GM19395 (cell line): ENCODE data around the gene CTSA.
"Not testable (repeated sequence)": the region's sequence is repeated elsewhere in the genome, so short reads cannot be mapped to it uniquely, and the experiment has no call there.

ENCODE experiments used
- ATAC-seq: cut with Tn5 transposase; IDR thresholded peaks from one replicate; pipeline ENCODE4 v1.9.1; 2021; ENCODE audit warnings: mild to moderate bottlenecking, moderate library complexity; ENCODE audit not compliant: unreplicated experiment

CTSA gene

GRCh38 chr20:45863543-45864470, 27.3 kb upstream of the CTSA start:
- ATAC-seq = no peak

GRCh38 chr20:45866454-45866853, 24.7 kb upstream of the CTSA start:
- ATAC-seq = no peak

- no peak for ATAC-seq
Measured at GRCh38 chr20:45867136-45867818, 23.9 kb upstream of the CTSA start.

GRCh38 chr20:45867819-45868176, 23.3 kb upstream of the CTSA start:
- ATAC-seq = no peak

GRCh38 chr20:45872626-45873025, 18.5 kb upstream of the CTSA start:
- ATAC-seq = no peak

- no peak for ATAC-seq
Measured at GRCh38 chr20:45873409-45874103, 17.6 kb upstream of the CTSA start.

- ATAC-seq = not testable (repeated sequence)
Measured at GRCh38 chr20:45874104-45874481, 17.0 kb upstream of the CTSA start.

- no peak for ATAC-seq
Measured at GRCh38 chr20:45874576-45874975, 16.6 kb upstream of the CTSA start.

- no peak for ATAC-seq
Measured at GRCh38 chr20:45878076-45878761, 12.9 kb upstream of the CTSA start.

- peak; percentile 95 for ATAC-seq
Measured at GRCh38 chr20:45880988-45881788, 9.9 kb upstream of the CTSA start, which contains the start of gene ZSWIM1. Gene ZSWIM1 (plus strand): TSS chr20:45881227. CDS start chr20:45882593, 1,366 bp downstream.

- ATAC-seq = no peak
Measured at GRCh38 chr20:45882469-45883099, 8.6 kb upstream of the CTSA start.

- no peak for ATAC-seq
Measured at GRCh38 chr20:45883100-45883469, 8.1 kb upstream of the CTSA start.

GRCh38 chr20:45886590-45887345, 4.4 kb upstream of the CTSA start:
- ATAC-seq = no peak

- no peak for ATAC-seq
Measured at GRCh38 chr20:45887346-45887715, 3.8 kb upstream of the CTSA start, which contains the start of gene SPATA25. Gene SPATA25 (minus strand): TSS chr20:45887622. CDS start chr20:45887590, 32 bp downstream.

GRCh38 chr20:45888681-45889080, 2.5 kb upstream of the CTSA start:
- ATAC-seq = no peak

GRCh38 chr20:45890077-45890984, 804 bp upstream of the CTSA start:
- ATAC-seq = no peak

- ATAC-seq = no peak
Measured at GRCh38 chr20:45892049-45892825, 1.1 kb downstream of the CTSA start.
